COR-L47 (cell line): ENCODE measurements around the gene NPY.
"Not testable (repeated sequence)": the region's sequence is repeated elsewhere in the genome, so short reads cannot be mapped to it uniquely, and the experiment has no call there.

Source experiments
- DNase-seq: peaks from one replicate; lab custom pipeline; 2025; lab: John Stamatoyannopoulos, UW

Gene NPY

GRCh38 chr7:24283897-24284698, at the start of gene NPY:
TSS of gene NPY (plus strand) at chr7:24284190. CDS start at chr7:24285241, 1,051 bp downstream.
- DNase-seq, result no peak

DNA sequence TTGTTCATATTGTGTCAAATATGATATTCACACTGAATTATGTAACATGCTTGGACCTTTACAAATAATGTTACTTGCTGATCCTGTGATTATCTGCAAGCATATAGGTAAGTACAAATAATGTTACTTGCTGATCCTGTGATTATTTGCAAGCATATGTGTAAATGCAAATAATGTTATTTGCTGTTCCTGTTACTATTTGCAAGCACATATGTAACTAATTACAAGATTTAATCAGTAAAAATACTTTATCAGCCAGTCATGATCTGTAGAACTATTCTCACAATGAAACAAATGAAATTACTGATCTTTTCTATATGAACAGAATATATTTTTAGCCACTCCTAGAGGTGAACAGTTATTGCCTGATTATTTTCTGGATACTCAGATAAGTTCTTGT, 44.7 kb upstream of the NPY start:
- DNase-seq, result no peak

- no peak for DNase-seq
Observed at GRCh38 chr7:24241206-24241605, 42.8 kb upstream of the NPY start.

- DNase-seq, result no peak
Observed at GRCh38 chr7:24244554-24244953, 39.4 kb upstream of the NPY start.

DNA sequence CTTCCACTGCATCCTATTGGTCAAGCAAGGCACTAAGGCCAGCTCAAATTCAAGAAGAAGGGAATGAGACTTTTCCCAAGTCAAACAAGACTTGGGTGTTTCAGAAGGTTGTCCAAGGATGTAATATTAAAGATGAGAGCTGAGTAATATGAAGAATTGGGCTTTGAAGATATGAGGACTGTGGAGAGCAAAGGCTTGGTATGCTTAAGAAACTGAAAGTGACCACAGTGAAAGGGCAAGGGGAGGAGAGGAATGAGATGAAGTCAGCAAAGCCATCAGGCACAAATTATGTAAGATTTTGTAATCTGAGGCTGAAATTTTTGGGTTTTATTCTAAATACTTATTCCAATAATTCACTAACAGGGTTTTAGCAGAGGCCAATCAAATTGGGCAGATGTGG, 38.6 kb upstream of the NPY start:
- no peak for DNase-seq

- DNase-seq, result no peak
Observed at GRCh38 chr7:24249266-24249665, 34.7 kb upstream of the NPY start.

GRCh38 chr7:24251568-24251967, 32.4 kb upstream of the NPY start:
- no peak for DNase-seq

DNA sequence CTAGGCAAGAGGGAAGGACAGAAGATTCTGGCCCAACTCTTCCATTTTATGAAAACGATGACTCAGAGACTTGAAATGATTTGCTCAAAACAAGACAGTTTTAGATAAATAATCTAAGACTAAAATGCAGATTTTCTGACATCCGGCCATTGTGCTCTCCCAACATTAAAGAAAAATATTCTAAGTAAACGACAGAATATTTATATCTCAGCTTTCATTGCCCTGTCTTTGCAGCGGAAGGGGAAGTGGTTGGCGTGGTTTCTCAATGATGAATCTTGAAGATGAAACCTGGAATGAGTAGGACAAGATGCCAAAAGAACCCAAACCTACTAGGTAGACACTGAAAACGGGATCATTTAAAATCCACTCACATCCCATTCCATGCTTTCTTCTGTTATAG, 28.9 kb upstream of the NPY start:
- no peak for DNase-seq

DNA sequence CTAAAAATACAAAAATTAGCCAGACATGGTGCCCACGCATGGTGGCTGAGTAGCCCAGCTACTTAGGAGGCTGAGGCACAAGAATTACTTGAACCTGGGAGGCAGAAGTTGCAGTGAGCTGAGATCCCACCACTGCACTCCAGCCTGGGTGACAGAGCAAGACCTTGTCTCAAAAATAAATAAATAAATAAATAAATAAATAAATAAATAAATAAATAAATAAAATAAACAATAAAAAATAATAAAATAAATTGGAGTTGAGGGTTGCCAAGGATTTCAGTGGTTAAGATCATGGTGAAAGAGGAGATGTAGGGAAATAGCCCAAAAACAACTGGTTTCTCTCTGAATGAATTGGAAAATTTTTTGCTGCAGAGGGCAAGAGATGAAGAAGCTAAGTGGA, 25.7 kb upstream of the NPY start:
- DNase-seq, result not testable (repeated sequence)

DNA sequence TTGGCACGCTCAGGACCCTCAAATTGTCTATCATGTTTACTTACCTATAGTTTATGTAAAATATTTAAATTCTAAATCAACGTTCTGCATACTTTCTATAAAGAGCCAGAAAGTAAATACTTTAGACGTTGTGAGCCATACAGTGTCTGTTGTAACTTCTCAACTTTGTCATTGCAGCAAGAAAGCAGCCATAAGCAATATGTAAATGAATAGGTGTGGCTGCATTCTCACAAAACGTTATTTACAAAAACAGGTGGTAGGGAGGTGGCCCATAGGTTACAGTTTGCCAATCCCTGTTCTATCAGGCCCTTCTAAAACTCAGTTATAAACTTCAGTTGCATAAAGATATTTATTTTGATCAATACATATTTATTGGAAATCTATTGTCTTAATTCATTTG, 12.1 kb upstream of the NPY start:
- DNase-seq, result no peak

DNA sequence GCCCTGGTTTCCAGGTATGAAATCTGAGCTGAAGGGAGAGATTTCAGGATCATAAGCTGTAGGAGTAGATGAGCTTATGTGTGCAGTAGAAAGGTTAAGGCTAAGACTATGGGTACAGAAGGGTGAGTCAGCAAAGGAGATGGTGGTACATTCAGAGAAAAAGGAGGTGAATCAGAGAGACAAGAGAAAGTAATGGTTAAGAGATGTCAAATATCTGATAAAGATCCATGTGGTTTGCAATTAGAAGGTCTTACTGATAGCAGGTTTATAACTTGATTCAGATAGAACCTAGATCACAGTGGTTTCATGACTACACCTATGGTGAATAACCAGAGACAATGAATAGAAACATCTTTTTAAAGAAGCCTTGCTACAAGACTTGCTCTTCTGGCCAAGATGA, 4.5 kb upstream of the NPY start:
- no peak for DNase-seq

- no peak for DNase-seq
Observed at GRCh38 chr7:24283554-24283896, 465 bp upstream of the NPY start.

- no peak for DNase-seq
Observed at GRCh38 chr7:24284699-24285506, 913 bp downstream of the NPY start.

DNA sequence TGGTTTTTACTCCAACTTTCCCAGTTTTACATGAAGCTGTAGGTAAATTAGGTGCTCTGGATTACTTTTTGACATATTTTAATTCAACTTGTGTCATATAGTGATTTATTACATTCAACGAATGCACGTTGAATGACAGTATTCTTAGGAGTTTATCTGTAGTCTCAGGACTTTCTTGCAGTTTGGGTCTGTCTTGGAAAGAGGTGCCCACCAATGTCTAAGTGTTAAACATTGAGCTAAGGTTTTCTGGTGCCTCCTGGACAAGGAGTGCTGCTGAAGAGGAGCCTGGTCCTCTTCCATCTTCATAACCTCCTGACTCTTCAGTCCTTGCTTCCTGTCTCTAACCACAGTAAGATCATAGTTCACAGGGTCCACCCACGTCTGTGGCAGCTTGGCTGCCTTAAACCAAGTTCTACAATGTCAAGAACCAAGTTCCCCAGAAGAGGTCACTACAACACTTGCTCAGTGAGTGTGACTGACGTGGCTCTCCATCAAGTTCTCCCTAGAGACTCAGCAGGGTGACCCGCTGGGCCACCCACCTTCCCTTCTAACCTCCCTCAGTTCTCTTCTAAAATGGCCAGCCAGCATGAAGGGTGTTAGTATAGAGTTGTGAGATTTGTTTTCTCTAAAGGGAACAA, 6.1 kb downstream of the NPY start:
- DNase-seq, result peak; percentile 62

GRCh38 chr7:24291271-24291670, 7.3 kb downstream of the NPY start:
- no peak for DNase-seq

- DNase-seq, result no peak
Observed at GRCh38 chr7:24297362-24297761, 13.4 kb downstream of the NPY start.

GRCh38 chr7:24298696-24299095, 14.7 kb downstream of the NPY start:
- no peak for DNase-seq

DNA sequence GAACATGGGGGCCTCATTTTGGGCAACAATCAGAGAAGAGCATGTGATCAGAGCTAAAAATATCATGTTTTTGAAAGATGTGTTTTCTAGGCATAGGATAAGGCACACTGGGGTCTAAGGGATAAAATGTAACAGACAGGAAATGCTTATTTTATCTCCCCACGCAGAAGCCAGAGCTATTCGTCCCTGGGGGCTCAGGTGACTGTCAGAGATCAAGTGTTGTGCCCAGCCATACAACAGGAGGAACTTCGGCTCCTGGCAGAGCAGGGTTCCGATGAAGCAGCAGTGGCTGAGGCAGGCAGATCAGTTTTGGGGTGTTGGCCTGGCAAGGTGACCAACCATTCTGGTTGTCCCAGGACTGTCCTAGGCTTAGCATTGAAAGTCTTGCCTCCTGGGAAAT, 15.2 kb downstream of the NPY start:
- no peak for DNase-seq

- DNase-seq, result no peak
Observed at GRCh38 chr7:24301703-24302102, 17.7 kb downstream of the NPY start.

- DNase-seq, result no peak
Observed at GRCh38 chr7:24304494-24305095, 20.6 kb downstream of the NPY start.

DNA sequence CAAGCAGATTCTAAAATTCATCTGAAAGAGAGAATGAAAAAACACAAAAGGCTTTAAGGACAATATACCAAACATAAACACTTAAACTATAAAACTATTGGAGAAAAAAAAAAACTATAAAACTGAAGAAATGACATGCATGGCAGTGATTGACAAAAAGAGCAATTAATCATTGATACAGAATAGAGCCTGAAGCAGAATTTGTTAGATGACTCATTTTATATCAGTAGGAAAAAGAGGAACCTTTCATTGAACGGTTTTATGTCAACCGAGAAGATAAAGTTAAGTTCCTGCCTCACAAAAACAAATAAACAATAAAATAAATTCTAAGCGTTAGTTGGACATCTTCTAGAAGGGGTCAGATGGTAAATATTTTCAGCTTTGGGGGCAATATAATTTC, 23.3 kb downstream of the NPY start:
- no peak for DNase-seq

GRCh38 chr7:24312588-24312987, 28.6 kb downstream of the NPY start:
- DNase-seq, result no peak

DNA sequence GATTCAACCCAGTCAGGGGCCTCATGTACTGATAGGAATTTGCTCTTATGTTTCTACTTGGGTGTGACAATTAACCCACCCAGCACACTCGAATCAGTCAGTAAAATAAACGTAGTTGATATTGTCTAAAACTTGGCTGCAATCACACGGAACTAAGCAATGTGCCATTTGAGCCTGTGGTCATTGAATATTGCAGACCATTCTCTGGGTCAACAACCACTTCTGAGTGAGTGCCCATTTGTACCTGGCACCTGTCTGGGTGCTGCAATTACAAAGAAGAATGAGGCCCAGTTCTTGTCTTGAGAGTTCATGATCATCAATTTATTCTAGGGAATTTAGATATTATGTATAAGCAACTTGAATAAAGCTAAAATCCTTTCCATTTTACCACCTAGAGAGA, 29.8 kb downstream of the NPY start:
- DNase-seq, result no peak
